Skeletal muscle cell (primary cell): ENCODE results near the gene CHD6.
A peak's percentile ranks its signal among the peaks of the same experiment; 100 is the strongest.

Source experiments
- DNase-seq: peaks from one replicate; pipeline ENCODE4 v3.0.0-alpha.2; 2010; ENCODE audit warnings: low read depth
- H3K4me3 ChIP-seq: 2 replicates; pipeline ENCODE4 v1.5.1; 2011; ENCODE audit warnings: low read depth, mild to moderate bottlenecking, control low read depth, low read length, moderate library complexity

CHD6 gene

GRCh38 chr20:41524980-41525613, 93.1 kb downstream of the CHD6 start:
- H3K4me3 ChIP-seq: peak overlapping the region; percentile 12
- DNase-seq: peak; percentile 47

GRCh38 chr20:41523857-41524256, 94.3 kb downstream of the CHD6 start:
- DNase-seq: no peak
- H3K4me3 ChIP-seq: no peak overlapping the region

- no peak for DNase-seq
- no peak overlapping the region for H3K4me3 ChIP-seq
Observed at GRCh38 chr20:41513829-41514228, 104.3 kb downstream of the CHD6 start.

DNA sequence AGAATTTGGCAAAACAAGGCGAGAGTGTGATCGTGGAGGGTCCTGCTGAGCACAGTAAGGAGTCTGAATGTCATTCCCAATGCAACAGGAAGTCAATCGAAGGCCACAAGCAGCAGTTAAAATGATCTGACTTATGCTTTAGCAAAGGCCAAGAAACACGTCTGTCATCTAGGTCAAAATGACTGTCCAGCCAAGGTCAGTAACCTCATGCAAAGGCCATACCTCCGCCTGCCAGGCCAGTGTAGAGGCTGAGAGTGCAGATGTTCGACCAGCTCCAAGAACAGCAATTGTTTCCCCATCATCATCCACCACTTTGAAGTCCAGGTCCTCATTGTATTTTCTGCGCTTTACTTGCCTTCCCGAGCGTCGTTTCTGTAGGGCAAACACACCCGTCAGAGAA, 105.6 kb downstream of the CHD6 start:
- H3K4me3 ChIP-seq: no peak overlapping the region
- no peak for DNase-seq

DNA sequence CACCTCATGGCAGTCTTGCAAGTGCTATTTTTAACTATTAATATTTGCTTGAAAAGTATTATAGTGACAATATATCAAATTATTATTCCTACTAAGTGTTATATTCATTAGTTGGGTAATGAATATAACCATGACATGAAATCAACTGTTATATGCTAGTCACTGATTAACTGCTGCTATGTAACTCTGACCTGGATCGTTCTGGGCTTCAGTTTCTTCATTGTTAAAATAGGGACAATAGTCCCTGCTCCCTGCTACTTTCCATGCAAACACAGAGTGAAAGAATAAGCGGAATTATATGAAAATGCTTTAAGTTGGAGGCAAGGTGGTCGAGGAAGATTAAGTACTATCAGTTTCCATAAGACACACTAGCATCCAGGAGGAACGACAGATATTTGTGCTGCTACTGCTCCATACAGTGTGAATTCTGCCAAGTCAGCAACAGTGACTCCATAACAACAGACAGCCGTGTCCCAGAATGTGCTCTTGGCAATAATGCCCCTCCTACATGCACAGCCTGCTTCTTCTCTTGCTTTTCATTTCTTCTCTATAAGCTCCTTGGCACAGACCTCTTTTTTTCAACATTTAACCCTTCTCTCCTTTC, 107.2 kb downstream of the CHD6 start:
- H3K4me3 ChIP-seq: no peak overlapping the region
- DNase-seq: no peak

GRCh38 chr20:41510224-41510623, 108.0 kb downstream of the CHD6 start:
- no peak overlapping the region for H3K4me3 ChIP-seq
- no peak for DNase-seq

DNA sequence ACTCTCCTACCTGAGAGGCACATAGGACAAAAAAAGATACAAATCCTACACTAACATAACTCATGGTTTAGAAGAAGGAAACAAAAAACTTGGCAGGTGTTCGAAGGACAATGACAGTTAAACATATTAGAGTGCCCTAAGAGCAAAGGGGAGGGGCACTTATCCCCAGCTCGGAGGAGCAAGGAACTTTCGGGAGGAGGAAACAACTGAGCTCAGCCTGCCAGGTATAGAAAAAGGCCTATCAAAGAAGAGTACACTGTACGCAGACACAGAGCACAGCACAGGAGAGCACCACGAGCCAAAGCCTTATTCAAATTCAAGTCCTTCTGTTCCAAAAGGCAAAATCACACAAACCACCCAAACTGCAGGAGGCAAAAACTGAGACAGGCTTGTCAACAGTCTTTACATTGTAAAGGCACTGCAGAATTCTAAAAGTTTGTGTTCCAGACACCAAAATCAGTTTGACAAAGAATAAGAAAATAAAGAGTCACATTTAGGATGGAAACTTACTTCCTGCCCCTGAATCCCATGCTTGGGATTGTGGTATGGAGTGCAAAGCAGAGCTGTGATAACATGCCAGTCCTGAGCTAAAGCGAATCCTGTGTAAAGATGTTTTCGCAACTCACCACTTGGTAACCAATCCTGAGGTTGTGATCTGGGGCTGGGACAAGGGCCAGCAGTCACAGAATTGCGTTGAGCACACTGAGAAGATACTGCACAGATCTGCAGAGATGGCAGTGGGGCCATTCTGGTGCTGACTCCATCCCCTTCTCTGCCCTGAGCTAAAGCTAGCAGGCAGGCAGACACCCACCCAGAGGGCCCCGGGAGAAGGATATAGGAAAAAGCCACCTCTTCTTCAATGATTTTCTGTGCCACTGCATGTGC, 108.6 kb downstream of the CHD6 start:
- H3K4me3 ChIP-seq: no peak overlapping the region
- DNase-seq: peak; percentile 15

GRCh38 chr20:41508335-41508734, 109.8 kb downstream of the CHD6 start:
- no peak for DNase-seq
- no peak overlapping the region for H3K4me3 ChIP-seq

GRCh38 chr20:41507851-41508250, 110.3 kb downstream of the CHD6 start:
- H3K4me3 ChIP-seq: no peak overlapping the region
- no peak for DNase-seq

- DNase-seq: no peak
- H3K4me3 ChIP-seq: no peak overlapping the region
Observed at GRCh38 chr20:41507436-41507835, 110.7 kb downstream of the CHD6 start.

GRCh38 chr20:41506192-41506915, 111.8 kb downstream of the CHD6 start:
- no peak overlapping the region for H3K4me3 ChIP-seq
- no peak for DNase-seq

DNA sequence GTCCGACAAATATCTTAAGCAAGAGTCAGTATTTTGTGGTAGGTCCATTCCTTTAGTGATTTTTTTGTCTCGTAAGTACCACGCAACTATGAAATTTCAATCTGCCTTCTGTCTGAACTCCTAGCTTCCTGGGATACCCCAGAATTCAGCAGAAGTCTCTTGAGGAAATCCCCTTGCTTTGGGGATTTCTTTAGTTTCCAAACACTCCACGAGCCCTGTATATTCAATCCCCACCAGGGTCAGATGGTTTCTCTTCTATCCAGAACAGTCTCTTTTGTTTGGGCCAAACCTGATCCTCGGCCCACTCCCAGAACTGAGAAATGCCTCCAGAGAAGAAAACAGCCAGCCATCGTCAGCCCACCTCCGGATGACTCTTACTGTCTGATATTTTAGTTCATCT, 113.0 kb downstream of the CHD6 start:
- H3K4me3 ChIP-seq: no peak overlapping the region
- DNase-seq: no peak

DNA sequence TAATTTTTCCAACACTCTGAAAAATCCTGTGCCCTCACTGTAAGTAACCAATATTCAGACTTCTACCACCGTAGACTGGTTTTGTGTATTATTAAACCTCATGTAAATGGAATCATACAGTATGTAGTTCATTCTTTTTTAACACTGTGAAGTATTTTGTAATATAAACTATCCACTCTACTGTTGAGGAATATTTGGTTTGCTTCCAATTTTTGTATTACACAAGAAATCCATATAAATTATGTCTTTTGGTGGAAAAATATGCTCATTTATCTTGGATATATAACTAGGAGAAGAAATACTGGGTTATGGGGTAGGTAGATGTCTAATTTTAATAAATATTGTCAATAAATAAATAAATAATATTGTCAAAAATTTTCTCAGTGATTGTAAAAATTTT, 116.8 kb downstream of the CHD6 start:
- no peak for DNase-seq
- H3K4me3 ChIP-seq: no peak overlapping the region

DNA sequence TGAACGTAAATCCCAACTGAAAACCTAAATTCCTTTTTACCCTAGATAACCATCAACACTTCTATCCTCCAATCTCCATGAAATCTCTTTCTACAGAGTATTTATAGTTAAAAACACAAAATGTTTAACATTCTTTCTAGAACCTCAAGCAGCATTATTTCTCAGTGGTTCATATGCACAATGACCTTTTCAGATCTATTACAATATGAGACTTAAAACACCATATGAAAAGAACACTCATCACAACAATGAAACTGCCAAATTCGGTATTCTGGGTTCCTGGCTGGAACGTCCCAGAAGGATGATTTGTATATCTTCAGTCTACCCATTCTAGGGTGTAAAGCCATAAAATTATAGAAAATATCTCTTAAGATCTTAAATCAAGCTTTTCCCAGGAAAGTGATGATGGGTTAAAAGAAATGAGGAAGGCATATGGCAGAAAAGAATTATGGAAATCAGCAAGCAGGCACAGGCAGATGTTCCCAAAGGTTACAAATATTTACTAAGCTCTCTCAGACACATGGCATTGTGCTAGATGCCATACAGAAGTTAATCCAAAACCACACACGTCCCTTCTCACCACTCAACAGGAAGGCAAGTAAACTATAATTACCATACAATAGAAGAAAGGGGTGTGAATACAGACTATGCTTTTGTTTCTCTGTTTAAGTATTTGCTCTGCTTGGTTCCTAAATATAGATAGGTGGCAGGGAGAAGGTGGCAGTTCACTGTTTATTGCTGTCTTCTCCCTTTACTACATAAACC, 118.0 kb downstream of the CHD6 start:
- DNase-seq: no peak
- no peak overlapping the region for H3K4me3 ChIP-seq

DNA sequence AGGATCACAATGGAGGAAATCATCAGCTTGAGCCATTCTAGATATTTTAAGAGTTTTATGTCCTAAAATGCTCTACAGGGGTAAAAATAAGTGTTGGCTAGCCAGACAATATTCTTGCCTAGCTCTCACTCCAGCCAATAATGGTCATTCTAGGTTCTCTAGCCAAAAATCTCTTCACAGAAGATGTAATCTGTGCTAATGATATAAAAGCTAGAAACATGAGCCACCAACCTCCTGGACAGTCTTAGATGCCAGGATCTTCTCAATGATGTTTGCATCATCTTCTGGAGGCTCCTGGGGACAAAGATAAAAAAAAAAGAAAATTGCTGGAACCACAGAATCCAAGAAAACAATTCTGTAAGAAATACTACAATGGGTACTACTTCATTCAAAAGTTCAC, 119.1 kb downstream of the CHD6 start:
- H3K4me3 ChIP-seq: no peak overlapping the region
- no peak for DNase-seq

DNA sequence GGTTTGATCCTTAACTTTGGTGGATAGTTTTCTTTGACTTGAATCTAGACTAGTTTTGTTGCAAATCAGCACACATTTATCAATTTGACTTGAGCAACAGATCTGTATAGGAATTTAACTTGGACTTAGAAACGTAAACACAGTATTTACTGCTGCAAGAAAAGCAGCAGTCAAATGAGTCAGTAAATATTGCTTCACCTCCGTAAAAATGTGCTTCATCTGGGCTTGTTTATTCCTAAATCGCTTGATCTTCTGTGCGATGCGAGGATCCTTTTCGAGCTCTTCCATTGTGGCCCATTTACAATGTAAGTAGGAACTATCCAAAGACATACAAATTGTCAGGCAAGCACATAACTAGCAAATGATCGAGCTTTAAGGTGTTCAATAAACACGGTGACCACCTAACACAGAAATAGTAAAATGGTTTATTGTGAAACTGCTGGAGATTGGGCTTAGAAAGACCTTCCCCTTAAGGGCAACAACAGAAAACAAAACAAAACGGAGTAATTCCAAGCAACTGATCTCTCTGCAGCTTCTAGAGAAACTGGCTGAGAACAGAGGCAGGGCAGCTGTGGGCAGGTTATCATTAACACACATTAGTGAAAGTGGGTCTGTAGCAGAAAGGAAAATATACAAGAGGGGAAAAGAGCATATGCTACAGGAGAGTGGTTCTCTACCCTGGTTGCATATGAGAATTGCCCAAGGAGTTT, 120.8 kb downstream of the CHD6 start:
- H3K4me3 ChIP-seq: no peak overlapping the region
- DNase-seq: no peak

- H3K4me3 ChIP-seq: no peak overlapping the region
- DNase-seq: no peak
Observed at GRCh38 chr20:41494451-41494850, 123.7 kb downstream of the CHD6 start.

- DNase-seq: no peak
- H3K4me3 ChIP-seq: no peak overlapping the region
Observed at GRCh38 chr20:41483553-41483930, 134.6 kb downstream of the CHD6 start.
